Activated T-cell treated with anti-CD3 and anti-CD28 coated beads, Interleukin-2, amount 50 U/mL, for 72 hours (primary cell): ENCODE measurements around the gene MEIS2. TPM values are rescaled to one million over a fixed set of nuclear protein-coding genes. Genes with fewer than 3 reads are reported as not detected.

ENCODE experiments used
- ATAC-seq, 2 donors: fragments of 150-1000 bp; cut with Tn5 transposase; replicated peaks in 1 of 2; 2 replicates each; pipeline ENCODE4 v1.10.0; 2021; ENCODE audit warnings: moderate library complexity in 2 of 2, mild to moderate bottlenecking in 1 of 2
- DNase-seq, 2 donors: peaks; one replicate each; pipeline ENCODE4 v3.0.0; 2021 to 2022; ENCODE audit warnings: mixed read lengths in 1 of 2
- H3K27ac Mint-ChIP-seq: one replicate; pipeline ENCODE4 v1.8.0; 2022; ENCODE audit warnings: mild to moderate bottlenecking, moderate library complexity, mixed read lengths
- H3K27me3 Mint-ChIP-seq: one replicate; pipeline ENCODE4 v1.8.0; 2022; ENCODE audit warnings: low read depth, mixed read lengths
- H3K36me3 Mint-ChIP-seq, 2 donors: one replicate each; pipeline ENCODE4 v1.8.0; 2022; ENCODE audit warnings: mixed read lengths in 2 of 2, mild to moderate bottlenecking in 1 of 2; ENCODE audit not compliant: insufficient read depth in 2 of 2
- H3K4me1 Mint-ChIP-seq: one replicate; pipeline ENCODE4 v1.8.0; 2022; ENCODE audit warnings: low read depth, mixed read lengths
- H3K4me3 Mint-ChIP-seq, 2 donors: one replicate each; pipeline ENCODE4 v1.8.0; 2022; ENCODE audit warnings: mild to moderate bottlenecking in 2 of 2, mixed read lengths in 2 of 2, moderate library complexity in 2 of 2
- H3K9me3 Mint-ChIP-seq, 2 donors: one replicate each; pipeline ENCODE4 v1.8.0; 2022; ENCODE audit warnings: mixed read lengths in 2 of 2
- total RNA-seq, 2 donors: library from RNA; stranded (reverse); gene quantifications; one replicate each; pipeline ENCODE4 v1.2.3, GENCODE V29; 2022

The MEIS2 gene
- total RNA-seq, 2 donors from 2014 or later, result 0.19 TPM; not detected in 1

DNA sequence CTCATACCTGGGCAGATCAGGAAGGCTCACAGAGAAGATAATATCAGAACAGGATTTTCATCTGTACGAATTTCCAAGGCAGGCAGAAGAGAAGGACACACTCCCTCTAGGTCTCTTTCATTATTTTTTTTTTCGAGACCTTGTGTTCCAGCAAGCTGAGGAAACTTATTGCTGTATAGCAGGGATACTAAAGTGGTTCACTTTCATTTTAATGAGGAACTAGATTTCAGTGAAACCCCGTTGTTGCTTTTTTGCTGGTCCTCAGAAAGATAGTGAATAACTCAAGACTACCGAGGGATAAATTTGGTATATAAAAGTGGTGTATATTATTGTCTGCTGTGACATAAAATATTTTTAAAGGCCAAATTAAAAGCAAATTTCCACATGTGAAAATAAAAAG, 24.6 kb downstream of the MEIS2 start:
- Mint-ChIP-seq H3K9me3 (peaks cover 0 to 2% of the 10 kb centered on the region in 2 donors), H3K27me3 (peaks cover 7% of the 10 kb centered on the region), H3K36me3 (no peaks in the 10 kb centered on the region), H3K27ac (no peak overlapping the region), H3K4me3 (no peak overlapping the region), H3K4me1 (no peaks in the 10 kb centered on the region)
- ATAC-seq (no peak), DNase-seq (no peak)

DNA sequence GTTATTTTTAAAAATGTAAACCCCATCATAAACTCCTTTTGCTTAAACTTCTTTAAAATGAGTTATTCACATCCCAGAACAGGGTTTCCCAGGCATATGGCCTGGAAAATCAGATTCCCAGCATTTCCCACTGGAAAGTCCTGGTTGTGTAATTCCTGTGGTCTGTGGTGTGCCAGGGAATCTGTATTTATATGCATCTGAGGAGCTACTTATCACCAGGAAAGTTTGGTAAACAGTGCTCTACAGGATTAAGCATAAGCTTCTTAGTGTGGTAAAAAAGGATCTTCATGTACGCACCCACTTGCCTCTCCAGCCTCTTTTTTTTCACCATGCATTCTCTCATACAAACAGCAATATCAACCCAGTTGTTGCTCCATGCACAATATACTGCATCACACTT, 28.2 kb downstream of the MEIS2 start:
- Mint-ChIP-seq H3K36me3 (no peaks in the 10 kb centered on the region), H3K4me3 (no peak overlapping the region), H3K4me1 (no peaks in the 10 kb centered on the region), H3K27ac (no peak overlapping the region), H3K27me3 (peaks cover 7% of the 10 kb centered on the region), H3K9me3 (peaks cover 0 to 2% of the 10 kb centered on the region in 2 donors)
- no peak for ATAC-seq
- no peak for DNase-seq

DNA sequence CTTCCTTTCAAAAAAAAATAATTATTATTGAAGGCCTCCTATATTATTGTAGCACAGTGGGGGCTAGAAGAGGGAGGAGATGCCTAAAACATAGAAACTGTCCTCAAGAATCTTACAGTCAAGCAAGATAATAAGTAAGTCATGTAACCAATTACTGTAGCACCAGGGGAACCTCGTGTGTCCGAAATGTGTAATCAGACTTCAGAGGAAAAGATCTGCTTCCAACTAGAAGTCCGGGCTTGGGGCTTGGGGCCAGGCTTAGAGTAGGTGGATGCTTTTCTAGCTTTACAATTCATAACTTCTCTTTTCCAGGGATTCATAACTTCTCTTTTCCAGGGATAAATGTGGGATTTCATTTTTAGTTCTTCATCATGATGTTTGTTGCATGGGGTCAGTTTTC, 29.2 kb downstream of the MEIS2 start:
- Mint-ChIP-seq H3K27me3 (peaks cover 7% of the 10 kb centered on the region), H3K4me3 (no peak overlapping the region), H3K4me1 (no peaks in the 10 kb centered on the region), H3K27ac (no peak overlapping the region), H3K36me3 (no peaks in the 10 kb centered on the region), H3K9me3 (peaks cover 0 to 2% of the 10 kb centered on the region in 2 donors)
- DNase-seq (no peak), ATAC-seq (no peak)

DNA sequence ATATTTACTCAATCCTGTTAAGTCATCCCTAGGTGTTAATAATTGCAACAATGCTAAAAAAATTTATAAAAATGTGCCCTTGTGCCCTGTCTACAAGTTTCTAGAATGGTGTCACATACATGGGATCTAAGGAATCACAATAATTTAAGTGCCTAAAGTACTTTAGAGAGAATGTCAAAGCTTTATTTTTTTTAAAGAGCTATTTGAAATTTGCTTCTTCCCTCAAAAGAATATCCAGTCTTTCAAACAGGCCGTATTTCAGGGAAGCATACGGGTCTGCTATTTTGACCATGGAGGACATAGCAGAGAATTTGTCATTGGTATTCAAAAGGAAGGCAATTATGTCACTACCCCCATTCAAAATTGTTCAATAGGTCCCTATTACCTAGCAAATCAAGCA, 29.7 kb downstream of the MEIS2 start:
- Mint-ChIP-seq H3K27me3 (peaks cover 7% of the 10 kb centered on the region), H3K4me3 (no peak overlapping the region), H3K27ac (no peak overlapping the region), H3K9me3 (peaks cover 0 to 2% of the 10 kb centered on the region in 2 donors), H3K36me3 (no peaks in the 10 kb centered on the region), H3K4me1 (no peaks in the 10 kb centered on the region)
- ATAC-seq (no peak), DNase-seq (no peak)

DNA sequence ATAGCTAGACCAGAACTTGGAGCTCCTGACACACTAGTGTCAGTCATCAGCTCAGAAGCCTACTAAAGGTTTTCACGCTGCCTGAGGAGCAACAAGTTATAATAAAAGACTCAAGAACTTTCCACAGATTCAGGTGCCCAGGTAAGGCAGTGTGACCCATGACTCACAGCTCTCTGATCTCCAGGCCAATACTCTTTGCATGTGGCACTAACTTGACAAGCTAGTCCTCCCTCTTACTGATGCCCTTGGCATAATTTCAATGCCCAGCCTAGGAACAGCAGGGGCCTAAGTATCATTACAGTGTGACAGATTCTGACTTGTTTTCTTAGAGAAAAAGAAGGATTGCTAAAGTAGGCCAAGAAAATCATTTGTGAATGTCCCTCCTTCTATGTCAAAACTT, 38.4 kb downstream of the MEIS2 start:
- Mint-ChIP-seq H3K27ac (no peak overlapping the region), H3K4me3 (no peak overlapping the region), H3K4me1 (no peaks in the 10 kb centered on the region), H3K36me3 (no peaks in the 10 kb centered on the region), H3K9me3 (no peaks in the 10 kb centered on the region), H3K27me3 (no peaks in the 10 kb centered on the region)
- ATAC-seq, result no peak
- DNase-seq, result no peak

DNA sequence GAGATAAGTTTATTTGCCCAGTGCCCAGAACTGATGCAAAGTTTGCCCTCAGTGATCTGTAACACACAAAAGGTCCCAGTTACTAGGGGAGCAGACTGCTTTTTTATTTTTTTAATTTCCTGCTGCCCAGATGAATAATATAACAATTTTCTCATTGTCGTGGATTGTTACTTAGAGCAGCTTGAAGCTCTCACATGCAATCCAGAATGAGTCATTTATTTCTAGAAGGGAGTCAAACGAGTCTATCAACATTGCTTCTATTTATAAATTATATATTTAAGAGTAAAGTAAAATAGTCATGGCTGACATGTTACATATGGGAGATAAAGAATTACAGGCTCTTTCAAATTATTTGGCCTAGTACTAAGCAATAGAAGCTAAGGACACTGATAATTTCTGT, 41.3 kb downstream of the MEIS2 start:
- Mint-ChIP-seq H3K4me3 (no peak overlapping the region), H3K36me3 (no peaks in the 10 kb centered on the region), H3K4me1 (no peaks in the 10 kb centered on the region), H3K27me3 (no peaks in the 10 kb centered on the region), H3K9me3 (peaks cover 0 to 1% of the 10 kb centered on the region in 2 donors), H3K27ac (no peak overlapping the region)
- DNase-seq (no peak), ATAC-seq (no peak)

DNA sequence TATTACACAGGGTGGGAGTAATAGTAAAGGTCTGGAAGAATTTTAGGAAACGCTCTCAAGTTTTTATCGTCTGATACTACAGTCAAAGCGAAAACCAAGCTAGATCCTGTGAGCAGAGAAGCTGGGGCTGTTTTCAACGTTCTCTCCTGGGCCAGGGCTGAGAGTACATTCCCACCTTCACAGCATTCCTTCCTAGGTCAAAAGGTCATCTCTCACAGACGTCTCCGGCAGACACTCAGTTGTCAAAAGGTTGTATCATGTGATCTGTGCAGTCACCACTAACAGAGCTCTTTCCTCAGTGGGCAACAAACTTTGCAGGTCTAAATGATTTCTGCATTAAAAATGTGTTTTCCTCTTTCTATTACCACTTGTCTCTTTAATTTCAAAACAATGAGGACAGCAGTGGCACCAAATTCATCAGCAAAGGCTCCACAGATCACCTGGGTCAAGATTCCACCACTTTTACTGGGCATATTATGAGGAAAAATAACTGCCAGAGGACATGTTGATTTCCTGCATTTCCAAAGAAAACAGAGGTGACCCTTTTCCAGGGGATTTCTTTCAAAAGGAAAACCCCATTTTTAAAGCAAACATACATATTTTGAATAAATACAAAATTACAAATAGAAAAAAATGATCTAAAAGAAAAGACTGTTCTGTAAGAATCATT, 41.9 kb downstream of the MEIS2 start:
- H3K9me3 Mint-ChIP-seq, result peaks cover 0 to 1% of the 10 kb centered on the region in 2 donors

DNA sequence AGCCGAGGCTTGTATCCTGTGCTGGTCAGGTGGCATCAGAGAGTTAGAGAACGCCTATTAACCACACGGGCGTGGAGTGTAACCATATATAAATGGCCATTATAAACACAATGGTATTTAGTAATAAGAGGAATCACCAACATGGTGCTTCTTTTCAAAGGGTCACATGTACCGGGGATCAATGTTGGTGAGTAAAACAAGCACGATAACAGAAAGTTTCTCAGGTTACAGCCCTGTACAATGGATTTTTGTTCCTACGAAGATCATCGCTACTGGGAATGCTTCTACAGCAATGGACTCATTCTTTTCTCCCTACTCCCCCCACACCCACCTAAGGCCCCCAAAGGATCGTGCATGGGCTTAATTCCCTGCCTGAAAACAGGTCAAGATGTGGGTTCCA, 42.5 kb downstream of the MEIS2 start:
- H3K9me3 Mint-ChIP-seq, result peaks cover 0 to 1% of the 10 kb centered on the region in 2 donors
- no peaks in the 10 kb centered on the region for H3K27me3 Mint-ChIP-seq
- H3K4me1 Mint-ChIP-seq, result no peaks in the 10 kb centered on the region
- ATAC-seq (no peak), DNase-seq (no peak)
- no peak overlapping the region for H3K27ac Mint-ChIP-seq
- H3K4me3 Mint-ChIP-seq, result no peak overlapping the region
- no peaks in the 10 kb centered on the region for H3K36me3 Mint-ChIP-seq

More for the DNA sequence above, 41.9 kb downstream of the MEIS2 start:
- Mint-ChIP-seq H3K4me3 (no peak overlapping the region), H3K27me3 (no peaks in the 10 kb centered on the region), H3K27ac (no peak overlapping the region), H3K4me1 (no peaks in the 10 kb centered on the region), H3K36me3 (no peaks in the 10 kb centered on the region)
- ATAC-seq, result no peak
- no peak for DNase-seq

DNA sequence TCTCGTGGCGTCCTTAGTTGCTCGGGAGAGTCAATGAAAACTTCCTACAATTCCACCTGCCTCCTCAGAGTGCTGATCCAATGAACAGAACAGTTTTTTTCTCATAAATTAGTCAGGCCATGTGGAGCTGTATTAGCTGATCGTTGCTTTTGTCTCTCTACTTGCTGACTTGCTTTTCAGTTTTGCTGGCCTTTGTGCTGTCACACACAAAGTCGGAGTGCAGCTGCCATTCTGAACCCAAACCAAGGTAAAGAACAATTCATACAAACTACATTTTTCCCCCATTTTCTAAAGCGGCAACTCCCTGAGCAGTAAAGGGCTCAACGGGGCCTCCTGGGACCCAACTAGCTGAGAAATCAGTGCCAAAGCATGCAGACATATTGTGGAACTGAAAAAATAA, 43.1 kb downstream of the MEIS2 start:
- no peaks in the 10 kb centered on the region for H3K36me3 Mint-ChIP-seq
- H3K4me1 Mint-ChIP-seq, result no peaks in the 10 kb centered on the region
- peaks cover 0 to 4% of the 10 kb centered on the region in 2 donors for H3K9me3 Mint-ChIP-seq

DNA sequence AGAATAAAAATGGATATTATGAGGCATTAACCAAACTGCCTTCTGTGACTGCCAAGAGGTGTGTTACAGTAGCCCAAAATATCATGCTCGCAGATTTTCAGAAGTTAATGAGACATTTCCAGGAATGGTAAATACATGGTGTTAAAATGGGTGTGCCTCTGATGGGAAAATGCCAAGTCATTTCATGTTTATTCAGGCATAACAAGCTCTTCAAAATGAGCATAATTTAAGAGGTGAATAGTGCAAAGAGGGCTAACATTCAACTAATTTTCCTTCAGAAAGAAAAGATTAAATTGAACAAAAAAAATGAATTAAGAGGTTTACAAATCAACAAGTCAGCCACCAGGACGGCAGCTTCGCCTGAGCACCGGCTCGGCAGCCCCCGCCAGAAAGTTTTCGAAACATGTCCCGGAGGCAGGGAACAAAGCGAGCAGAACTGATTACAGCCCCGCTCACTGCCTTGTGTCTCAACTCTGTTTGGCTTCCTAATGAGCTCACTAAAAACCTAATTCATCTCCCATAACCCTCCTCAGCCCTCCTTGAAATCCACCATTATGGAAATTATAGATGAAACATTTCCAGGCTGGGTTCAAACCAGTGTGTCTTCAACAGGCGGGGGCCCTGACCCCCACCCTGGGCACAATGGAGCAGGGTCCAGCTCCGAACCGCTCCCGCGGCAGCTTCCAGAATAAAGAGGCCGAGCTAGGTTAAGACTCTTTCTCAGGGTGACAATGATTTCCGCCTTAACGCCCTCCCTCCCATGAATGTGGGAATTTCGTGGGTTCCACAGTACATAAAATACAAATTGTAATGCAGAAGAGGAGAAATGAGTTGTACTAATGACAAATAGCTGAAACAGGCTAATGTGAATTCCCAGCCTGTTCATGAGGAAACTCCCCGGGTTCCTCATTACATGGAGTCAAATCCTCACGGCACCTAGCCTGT, 43.9 kb downstream of the MEIS2 start:
- Mint-ChIP-seq H3K4me1 (no peaks in the 10 kb centered on the region), H3K27me3 (no peaks in the 10 kb centered on the region), H3K9me3 (peaks cover 0 to 4% of the 10 kb centered on the region in 2 donors), H3K4me3 (no peak overlapping the region), H3K36me3 (no peaks in the 10 kb centered on the region), H3K27ac (no peak overlapping the region)
- DNase-seq (no peak), ATAC-seq (no peak)

More for the DNA sequence above, 43.1 kb downstream of the MEIS2 start:
- Mint-ChIP-seq H3K27ac (no peak overlapping the region), H3K4me3 (no peak overlapping the region), H3K27me3 (no peaks in the 10 kb centered on the region)
- no peak for DNase-seq
- no peak for ATAC-seq

DNA sequence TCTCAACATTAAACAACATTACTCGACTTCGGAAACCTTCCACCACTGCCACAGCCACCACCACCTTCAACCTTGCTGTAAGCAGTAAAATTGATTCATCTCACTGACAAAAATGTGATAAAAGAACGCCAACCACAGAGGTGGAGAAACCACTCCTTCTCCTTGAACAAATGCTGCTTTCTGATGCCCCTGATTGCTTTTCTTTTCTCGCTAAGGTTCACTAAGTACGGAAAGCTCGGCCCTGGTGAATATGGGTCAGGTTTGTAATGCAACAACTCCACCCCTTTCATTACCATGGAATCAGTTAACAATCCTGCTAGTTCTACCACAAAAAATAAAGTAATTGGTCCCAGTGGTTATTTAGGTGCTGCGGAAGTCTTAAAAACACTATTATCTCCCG, 44.9 kb downstream of the MEIS2 start:
- Mint-ChIP-seq H3K4me1 (no peaks in the 10 kb centered on the region), H3K27ac (no peak overlapping the region), H3K4me3 (no peak overlapping the region), H3K9me3 (peaks cover 0 to 5% of the 10 kb centered on the region in 2 donors), H3K27me3 (no peaks in the 10 kb centered on the region), H3K36me3 (no peaks in the 10 kb centered on the region)
- DNase-seq, result no peak
- no peak for ATAC-seq

DNA sequence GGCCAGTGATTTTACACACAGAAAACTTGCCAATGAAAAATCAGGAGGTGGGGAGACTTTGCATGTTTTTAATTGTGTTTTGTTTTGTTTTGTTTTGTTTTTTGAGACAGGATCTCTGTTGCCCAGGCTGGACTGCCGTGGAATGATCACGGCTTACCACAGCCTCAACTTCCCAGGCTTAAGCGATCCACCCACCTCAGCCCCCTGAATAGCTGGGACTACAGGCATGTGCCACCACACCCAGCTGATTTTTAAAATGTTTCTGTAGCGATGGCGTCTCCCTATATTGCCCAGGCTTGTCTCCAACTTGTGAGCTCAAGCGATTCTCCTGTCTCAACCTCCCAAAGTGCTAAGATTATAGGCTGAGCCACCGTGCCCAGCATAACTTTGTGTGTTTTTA, 46.0 kb downstream of the MEIS2 start:
- H3K4me1 Mint-ChIP-seq, result no peaks in the 10 kb centered on the region
- DNase-seq (no peak), ATAC-seq (no peak)
- no peak overlapping the region for H3K4me3 Mint-ChIP-seq
- no peaks in the 10 kb centered on the region for H3K36me3 Mint-ChIP-seq
- peaks cover 0 to 5% of the 10 kb centered on the region in 2 donors for H3K9me3 Mint-ChIP-seq
- no peak overlapping the region for H3K27ac Mint-ChIP-seq
- H3K27me3 Mint-ChIP-seq, result no peaks in the 10 kb centered on the region

DNA sequence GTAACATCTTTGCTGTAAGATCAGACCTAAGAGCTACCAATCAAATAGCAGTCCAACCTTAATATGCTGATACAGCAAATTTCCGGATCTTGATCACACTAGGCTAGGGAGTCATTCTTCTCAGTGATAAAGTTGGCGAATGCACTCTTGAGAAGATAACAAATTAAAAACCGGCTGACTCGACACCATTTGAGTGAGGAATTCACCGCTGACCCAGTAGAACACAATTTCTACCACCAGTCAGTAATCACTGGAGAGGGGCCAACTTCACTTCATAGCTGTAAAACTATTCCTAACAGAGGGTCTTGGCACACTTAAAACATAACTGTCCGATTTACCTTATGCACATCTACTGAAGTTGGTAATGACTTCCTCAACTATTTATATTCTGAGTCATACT, 47.2 kb downstream of the MEIS2 start:
- no peak for ATAC-seq
- H3K4me1 Mint-ChIP-seq, result no peaks in the 10 kb centered on the region
- DNase-seq, result no peak
- H3K36me3 Mint-ChIP-seq, result no peaks in the 10 kb centered on the region
- no peak overlapping the region for H3K4me3 Mint-ChIP-seq
- peaks cover 0 to 5% of the 10 kb centered on the region in 2 donors for H3K9me3 Mint-ChIP-seq
- no peaks in the 10 kb centered on the region for H3K27me3 Mint-ChIP-seq
- H3K27ac Mint-ChIP-seq, result no peak overlapping the region
